D721Med (cell line): ENCODE measurements around the gene ASS1.

ENCODE experiments used
- DNase-seq: peaks from one replicate; pipeline ENCODE4 v3.0.0; 2011; ENCODE audit warnings: low spot score; ENCODE audit not compliant: insufficient read length
- FAIRE-seq: peaks from 2 replicates; lab custom pipeline; 2011; peaks lifted over from hg19 to GRCh38; lab: Jason Lieb, UNC
- TF ChIP-seq, protein P1 (sequence below): IDR thresholded peaks from 2 replicates; pipeline ENCODE4 v1.5.1; 2012; ENCODE audit warnings: mild to moderate bottlenecking, control low read depth; ENCODE audit not compliant: insufficient read depth; ENCODE audit errors: missing control alignments

Gene ASS1

DNA sequence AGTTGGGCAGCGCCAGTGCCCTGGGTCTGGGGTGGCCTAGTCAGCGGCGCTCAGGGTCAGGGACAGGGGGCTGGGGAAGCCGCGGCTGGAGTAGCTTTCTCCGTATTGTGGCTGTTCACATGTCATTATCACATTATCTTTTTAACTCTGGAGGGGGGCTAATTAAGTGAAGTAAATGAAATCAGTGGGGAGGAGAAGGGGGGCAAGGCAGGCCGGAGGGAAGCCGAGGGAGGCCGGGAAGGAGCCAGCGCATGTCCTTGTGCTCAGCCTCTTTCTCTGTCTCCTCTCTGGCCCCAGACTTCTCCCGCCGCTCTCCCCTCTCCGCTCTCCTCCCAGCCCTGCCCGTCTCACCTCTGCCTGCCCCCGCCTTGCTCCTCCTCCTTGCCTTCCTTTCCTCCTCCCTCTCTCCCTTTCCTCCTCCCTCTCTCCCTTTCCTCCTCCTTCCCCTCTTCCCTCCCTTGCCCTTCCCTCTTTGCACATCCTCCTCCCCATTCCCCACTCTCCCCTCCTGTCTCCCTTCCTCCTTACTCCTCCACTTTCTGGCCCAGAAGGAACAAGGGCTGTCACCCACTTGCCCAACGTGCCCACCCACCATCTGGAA is 38.7 kb downstream of the ASS1 start:
- no peak for FAIRE-seq
- peak; percentile 89 for DNase-seq
- TF ChIP-seq, protein P1, sequence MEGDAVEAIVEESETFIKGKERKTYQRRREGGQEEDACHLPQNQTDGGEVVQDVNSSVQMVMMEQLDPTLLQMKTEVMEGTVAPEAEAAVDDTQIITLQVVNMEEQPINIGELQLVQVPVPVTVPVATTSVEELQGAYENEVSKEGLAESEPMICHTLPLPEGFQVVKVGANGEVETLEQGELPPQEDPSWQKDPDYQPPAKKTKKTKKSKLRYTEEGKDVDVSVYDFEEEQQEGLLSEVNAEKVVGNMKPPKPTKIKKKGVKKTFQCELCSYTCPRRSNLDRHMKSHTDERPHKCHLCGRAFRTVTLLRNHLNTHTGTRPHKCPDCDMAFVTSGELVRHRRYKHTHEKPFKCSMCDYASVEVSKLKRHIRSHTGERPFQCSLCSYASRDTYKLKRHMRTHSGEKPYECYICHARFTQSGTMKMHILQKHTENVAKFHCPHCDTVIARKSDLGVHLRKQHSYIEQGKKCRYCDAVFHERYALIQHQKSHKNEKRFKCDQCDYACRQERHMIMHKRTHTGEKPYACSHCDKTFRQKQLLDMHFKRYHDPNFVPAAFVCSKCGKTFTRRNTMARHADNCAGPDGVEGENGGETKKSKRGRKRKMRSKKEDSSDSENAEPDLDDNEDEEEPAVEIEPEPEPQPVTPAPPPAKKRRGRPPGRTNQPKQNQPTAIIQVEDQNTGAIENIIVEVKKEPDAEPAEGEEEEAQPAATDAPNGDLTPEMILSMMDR, result no peak

DNA sequence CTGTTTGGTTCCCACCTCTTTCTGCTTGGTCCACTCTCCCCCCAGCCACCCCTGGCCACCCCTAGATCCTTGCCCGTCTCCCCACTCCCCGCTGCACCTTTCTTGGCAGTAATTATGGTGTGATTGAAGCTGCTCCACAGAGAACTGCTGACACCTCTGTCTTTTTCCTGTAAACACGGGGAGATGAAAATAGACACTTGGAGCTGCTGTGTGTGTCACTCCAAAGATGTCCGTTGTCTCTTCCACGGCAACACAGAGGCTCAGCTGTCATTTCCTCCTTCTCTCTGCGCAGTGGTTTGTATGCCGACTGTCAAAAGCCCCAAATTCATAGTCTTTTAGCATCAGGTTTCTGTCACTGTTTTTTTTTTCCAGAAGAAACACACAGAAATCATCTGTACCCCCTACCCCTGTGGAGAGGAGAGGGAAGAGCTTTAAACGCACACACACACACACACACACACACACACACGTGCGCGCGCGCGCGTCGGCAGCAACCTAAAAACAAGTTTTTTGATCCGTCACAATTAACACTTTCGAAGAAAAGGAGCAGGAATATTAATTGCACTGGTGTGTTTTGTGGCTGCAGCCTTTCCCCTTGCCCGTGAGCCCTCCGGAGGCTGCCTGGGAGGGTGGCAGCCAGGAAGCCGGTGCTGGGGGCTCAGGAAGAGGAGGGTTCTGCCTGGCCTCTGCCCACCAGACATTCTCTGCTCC is 39.8 kb downstream of the ASS1 start:
- no peak for FAIRE-seq
- DNase-seq, result no peak
- TF ChIP-seq, protein P1, result no peak

DNA sequence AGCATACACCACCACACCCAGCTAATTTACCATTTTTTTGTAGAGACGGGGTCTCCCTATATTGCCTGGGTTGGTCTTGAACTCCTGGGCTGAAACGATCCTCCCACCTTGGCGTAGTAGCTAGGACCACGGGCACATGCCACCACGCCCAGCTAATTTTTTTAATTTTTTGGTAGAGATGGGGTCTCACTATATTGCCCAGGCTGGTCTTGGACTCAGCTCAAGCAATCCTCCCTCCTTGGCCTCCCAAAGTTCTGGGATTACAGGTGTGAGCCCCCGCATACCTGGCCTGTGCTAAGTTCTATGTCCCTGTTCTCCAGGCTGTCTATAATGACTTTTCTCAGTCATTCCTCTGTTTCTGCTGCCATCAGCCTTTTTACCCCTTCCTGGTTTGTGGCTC is 41.3 kb downstream of the ASS1 start:
- DNase-seq (no peak), FAIRE-seq (no peak)
- TF ChIP-seq, protein P1, result no peak

DNA sequence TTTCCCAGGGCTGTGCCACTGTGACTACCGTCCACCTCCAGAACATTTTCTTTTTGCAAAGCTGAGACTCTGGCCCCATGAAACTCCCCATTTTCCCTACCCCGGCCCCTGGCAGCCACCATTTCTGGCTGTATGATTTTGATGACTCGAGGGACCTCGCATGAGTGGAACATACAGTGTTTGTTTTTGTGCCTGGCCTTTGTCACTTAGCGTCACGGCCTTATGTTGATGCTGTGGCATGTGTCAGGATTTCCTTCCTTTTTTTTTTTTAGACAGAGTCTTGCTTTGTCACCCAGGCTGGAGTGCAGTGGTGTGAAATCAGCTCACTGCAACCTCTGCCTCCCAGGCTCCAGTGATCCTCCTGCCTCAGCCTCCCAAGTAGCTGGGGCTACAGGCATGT is 42.7 kb downstream of the ASS1 start:
- TF ChIP-seq, protein P1, result no peak
- DNase-seq, result no peak
- FAIRE-seq, result no peak

DNA sequence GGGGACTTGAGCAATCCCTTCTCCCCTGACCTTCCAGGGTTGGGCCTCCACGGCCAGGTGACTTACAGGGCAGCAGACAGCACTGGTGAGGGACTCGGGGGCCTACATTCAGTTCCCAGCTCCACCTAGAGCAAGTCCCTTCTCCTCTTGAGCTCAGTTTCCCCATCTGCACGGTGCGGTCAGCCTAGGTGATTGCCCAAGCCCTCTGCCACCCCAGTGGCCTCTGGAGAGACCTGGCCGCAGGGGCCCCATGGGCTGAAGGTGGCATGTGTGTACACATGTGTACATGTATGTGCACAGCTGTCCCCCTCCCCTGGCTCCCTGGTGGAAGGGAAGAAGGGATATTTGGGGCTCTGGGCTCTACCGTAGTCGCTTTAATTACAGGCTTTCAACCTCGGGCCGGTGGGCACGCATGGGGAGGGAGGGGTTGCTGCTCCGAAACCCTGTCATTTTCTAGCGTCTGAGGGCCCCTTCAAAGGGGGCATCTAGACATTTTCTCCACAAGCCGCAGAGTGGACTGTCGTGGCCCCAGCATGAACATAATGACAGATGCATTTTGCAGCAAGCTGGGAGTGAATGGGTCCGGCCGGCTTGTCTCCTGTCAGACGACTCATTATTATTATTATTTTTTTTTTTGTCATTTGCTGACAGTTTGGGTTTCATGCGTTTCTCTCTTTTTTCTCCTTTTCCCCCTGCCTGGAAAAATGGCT is 44.0 kb downstream of the ASS1 start:
- FAIRE-seq (no peak), DNase-seq (no peak)
- TF ChIP-seq, protein P1, result no peak

DNA sequence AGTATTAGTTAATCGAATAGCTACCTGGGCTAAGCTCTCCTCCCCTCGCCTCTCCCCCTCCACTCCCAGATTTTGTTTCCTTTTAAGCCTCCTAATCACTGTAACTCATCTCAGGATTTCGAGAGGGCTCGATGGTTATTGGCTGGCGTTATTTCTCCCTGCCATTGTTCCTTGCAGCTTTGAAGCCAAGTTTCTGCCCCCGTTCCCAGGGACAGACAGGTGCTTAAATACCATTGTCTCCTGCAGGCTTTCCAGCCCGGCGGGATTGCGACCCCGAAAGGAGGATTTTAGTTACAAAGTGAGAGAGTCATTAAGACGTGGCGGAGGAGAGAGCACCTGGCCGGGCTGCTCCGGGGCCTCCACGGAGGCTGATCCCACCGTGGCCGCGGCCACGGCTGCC is 46.2 kb downstream of the ASS1 start:
- no peak for FAIRE-seq
- TF ChIP-seq, protein P1, result no peak

More for the DNA sequence above, 46.2 kb downstream of the ASS1 start:
- peak; percentile 77 for DNase-seq
